Nephron (organoid): Measurements from ENCODE around the gene GM2A.
A peak's percentile ranks its signal among the peaks of the same experiment; 100 is the strongest.
"Not testable (repeated sequence)": the region's sequence is repeated elsewhere in the genome, so short reads cannot be mapped to it uniquely, and the experiment has no call there.

ENCODE experiments used
- H3K27ac Mint-ChIP-seq, 3 experiments: 2 replicates each; pipeline ENCODE4 v1.8.0; 2020; ENCODE audit warnings: mixed read lengths in 3 of 3, mild to moderate bottlenecking in 2 of 3, moderate library complexity in 1 of 3
- H3K27me3 Mint-ChIP-seq: 2 replicates; pipeline ENCODE4 v1.8.0; 2021; ENCODE audit warnings: low read depth, mild to moderate bottlenecking, moderate library complexity, mixed read lengths
- H3K36me3 Mint-ChIP-seq: 2 replicates; pipeline ENCODE4 v1.8.0; 2020; ENCODE audit warnings: low read depth, mixed read lengths
- H3K4me1 Mint-ChIP-seq: 2 replicates; pipeline ENCODE4 v1.8.0; 2020; ENCODE audit warnings: mixed read lengths
- H3K4me3 Mint-ChIP-seq, 3 experiments: 2 replicates each; pipeline ENCODE4 v1.8.0; 2020; ENCODE audit warnings: mild to moderate bottlenecking in 3 of 3, mixed read lengths in 3 of 3, moderate library complexity in 2 of 3
- H3K9me3 Mint-ChIP-seq: 2 replicates; pipeline ENCODE4 v1.8.0; 2020; ENCODE audit warnings: mixed read lengths
- CTCF ChIP-seq, 3 experiments: fragments of 200-600 bp; sonication (generic); IDR thresholded peaks; one replicate each; pipeline ENCODE4 v1.5.0; 2021; ENCODE audit warnings: antibody characterized with exemption in 3 of 3; ENCODE audit not compliant: unreplicated experiment in 3 of 3

GM2A gene

DNA sequence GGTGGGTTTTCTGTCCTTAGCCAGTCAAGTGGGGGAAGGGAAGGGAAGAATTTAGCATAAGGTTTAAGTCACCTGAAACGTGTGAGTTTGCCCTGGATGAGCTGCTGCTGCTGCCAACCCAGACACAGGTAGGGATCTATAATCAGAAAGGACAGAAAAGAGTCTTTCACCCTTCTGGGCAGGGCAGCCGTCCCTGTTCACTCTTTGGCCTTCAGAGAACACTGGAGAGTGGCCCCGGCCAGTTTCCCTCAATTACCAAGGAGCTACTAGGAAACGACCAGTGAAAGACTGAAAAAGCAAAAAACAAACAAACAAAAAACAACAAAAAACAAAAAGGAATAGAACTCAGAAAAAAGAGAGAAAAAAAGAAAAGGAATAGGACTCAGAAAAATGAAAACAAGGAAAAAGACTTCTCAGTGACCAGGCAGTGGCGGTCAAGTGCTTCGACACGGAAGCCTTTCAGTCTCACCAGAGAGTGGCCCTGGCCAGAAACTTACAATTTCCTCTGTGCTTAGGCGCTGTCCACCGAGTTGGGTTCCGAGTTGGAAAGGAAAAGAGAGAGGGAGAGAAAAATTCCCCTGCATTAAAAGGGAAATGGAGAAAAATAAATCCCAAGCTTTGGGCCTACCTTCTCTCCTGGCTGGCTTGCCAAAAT lies 2.5 kb upstream of the GM2A start:
- H3K36me3 Mint-ChIP-seq: no peaks in the 10 kb centered on the region
- no peaks in the 10 kb centered on the region for H3K9me3 Mint-ChIP-seq
- no peak for TF ChIP-seq CTCF (IDR thresholded peaks at IDR 0.05; ENCODE audit: unreplicated experiment in 3 of 3)
- H3K4me1 Mint-ChIP-seq: peaks cover 8% of the 10 kb centered on the region
- peaks cover 8% of the 10 kb centered on the region for H3K27me3 Mint-ChIP-seq
- H3K4me3 Mint-ChIP-seq: peak overlapping the region; percentile 50 to 73 (median 66)
- H3K27ac Mint-ChIP-seq: no peak overlapping the region

DNA sequence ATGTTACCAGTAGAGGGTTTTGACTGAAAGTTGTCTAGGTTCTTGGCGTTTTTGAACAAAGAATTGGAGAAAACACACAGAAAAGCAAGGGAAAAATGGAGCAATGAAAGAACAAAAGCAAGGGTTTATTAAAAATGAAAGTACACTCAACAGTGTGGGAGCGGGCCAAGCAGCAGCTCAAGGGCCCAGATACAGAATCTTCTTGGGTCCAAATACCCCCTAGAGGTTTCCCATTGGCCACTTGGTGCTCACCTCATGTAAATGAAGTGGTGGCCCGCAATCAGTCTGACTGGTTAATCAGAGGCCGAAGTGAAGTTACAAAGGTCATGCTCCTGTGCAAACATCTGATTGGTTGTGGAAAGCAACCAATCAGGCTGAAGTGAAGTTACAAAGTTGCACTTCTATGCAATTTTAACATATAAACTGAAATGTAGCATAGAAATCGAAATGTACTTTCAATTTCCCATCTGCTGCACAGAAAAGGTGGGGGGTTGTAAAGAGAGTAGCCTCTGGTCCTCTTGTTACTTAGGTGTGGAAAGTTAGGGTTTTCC lies 1.9 kb upstream of the GM2A start:
- Mint-ChIP-seq H3K4me3 (peak overlapping the region; percentile 74 to 83 (median 82)), H3K27me3 (peaks cover 8% of the 10 kb centered on the region), H3K4me1 (peaks cover 8% of the 10 kb centered on the region), H3K27ac (no peak overlapping the region), H3K36me3 (no peaks in the 10 kb centered on the region), H3K9me3 (no peaks in the 10 kb centered on the region)
- no peak for TF ChIP-seq CTCF (IDR thresholded peaks at IDR 0.05; ENCODE audit: unreplicated experiment in 3 of 3)

DNA sequence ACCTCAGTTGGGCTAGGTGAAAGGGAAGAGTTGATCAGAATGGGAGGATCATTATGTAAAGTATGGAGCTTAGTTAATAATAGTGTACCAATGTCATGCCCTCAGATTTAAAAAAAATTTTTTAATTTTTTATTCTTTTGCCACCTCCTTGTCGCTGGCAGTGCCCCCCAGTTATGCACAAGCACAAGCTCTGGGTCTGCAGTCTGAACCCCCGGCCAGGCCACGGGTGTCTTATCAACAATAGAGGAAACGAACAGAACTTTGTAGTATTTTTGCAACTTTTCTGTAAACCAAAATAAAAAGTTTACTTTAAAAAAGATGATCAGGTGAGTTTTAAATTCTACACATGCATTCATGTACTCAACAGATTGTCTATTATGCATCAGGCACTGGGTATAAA lies 1.4 kb upstream of the GM2A start:
- no peaks in the 10 kb centered on the region for H3K9me3 Mint-ChIP-seq
- peaks cover 8% of the 10 kb centered on the region for H3K4me1 Mint-ChIP-seq
- H3K4me3 Mint-ChIP-seq: peak overlapping the region; percentile 83 to 84 (median 83)
- no peak overlapping the region for H3K27ac Mint-ChIP-seq
- no peaks in the 10 kb centered on the region for H3K36me3 Mint-ChIP-seq
- TF ChIP-seq CTCF (IDR thresholded peaks at IDR 0.05; ENCODE audit: unreplicated experiment in 3 of 3): no peak
- H3K27me3 Mint-ChIP-seq: peaks cover 5% of the 10 kb centered on the region

DNA sequence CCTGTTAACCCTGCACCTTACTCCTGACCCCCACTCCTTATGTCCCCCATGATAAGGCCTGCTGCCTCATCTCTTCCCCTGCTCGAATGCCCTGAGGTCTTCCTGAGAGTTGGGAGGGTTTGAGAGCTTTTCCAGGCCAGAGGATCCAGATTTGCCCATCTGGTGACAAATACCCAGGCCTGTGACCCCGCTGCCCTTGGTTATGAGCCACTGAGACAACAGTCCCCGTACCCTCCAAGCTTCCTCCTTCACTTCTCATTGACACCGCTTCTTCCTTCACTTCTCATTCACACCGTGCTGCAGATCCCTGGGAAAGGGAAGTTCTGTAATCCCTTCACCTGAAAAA lies 593 bp downstream of the GM2A start:
- peak overlapping the region; percentile 8 to 69 (median 12) for H3K27ac Mint-ChIP-seq
- TF ChIP-seq CTCF (IDR thresholded peaks at IDR 0.05; ENCODE audit: unreplicated experiment in 3 of 3): no peak
- H3K36me3 Mint-ChIP-seq: no peaks in the 10 kb centered on the region
- H3K4me1 Mint-ChIP-seq: peaks cover 8% of the 10 kb centered on the region
- H3K27me3 Mint-ChIP-seq: peaks cover 3% of the 10 kb centered on the region
- peak overlapping the region; percentile 83 to 84 (median 83) for H3K4me3 Mint-ChIP-seq
- no peaks in the 10 kb centered on the region for H3K9me3 Mint-ChIP-seq

GRCh38 chr5:151254556-151254955 lies 1.6 kb downstream of the GM2A start:
- H3K36me3 Mint-ChIP-seq: no peaks in the 10 kb centered on the region
- peaks cover 8% of the 10 kb centered on the region for H3K4me1 Mint-ChIP-seq
- TF ChIP-seq CTCF (IDR thresholded peaks at IDR 0.05; ENCODE audit: unreplicated experiment in 3 of 3): no peak
- H3K9me3 Mint-ChIP-seq: no peaks in the 10 kb centered on the region
- no peak overlapping the region for H3K27ac Mint-ChIP-seq
- no peaks in the 10 kb centered on the region for H3K27me3 Mint-ChIP-seq
- peak overlapping the region in 2 of 3 experiments; percentile 83 to 84 for H3K4me3 Mint-ChIP-seq

- not testable (repeated sequence) for H3K4me1 Mint-ChIP-seq, H3K9me3 Mint-ChIP-seq, H3K27ac Mint-ChIP-seq, H3K36me3 Mint-ChIP-seq, H3K27me3 Mint-ChIP-seq
- peak overlapping the region in 1 of 3 experiments; percentile 26 for H3K4me3 Mint-ChIP-seq
These were observed 2.0 kb downstream of the GM2A start for GRCh38 chr5:151254990-151255389.
